HepG2 (cell line): ENCODE results near the gene PTPRN. TPM values are rescaled to one million over a fixed set of nuclear protein-coding genes. Genes with fewer than 3 reads are reported as not detected.
A peak's percentile ranks its signal among the peaks of the same experiment; 100 is the strongest.

Source experiments
- ATAC-seq: fragments of 200-7000 bp; cut with Tn5 transposase; 3 replicates; pipeline ENCODE4 v1.9.1; 2020; ENCODE audit warnings: mild to moderate bottlenecking, moderate library complexity
- BruUV-seq: library from RNA; stranded (reverse); fragments of 400-500 nt; replicated peaks from 2 replicates; lab custom pipeline; 2021; lab: Mats Ljungman, UMichigan
- CTCF ChIA-PET: fragments of 300-600 bp; formaldehyde crosslinking; extraction: SDS; loops from one replicate; lab custom pipeline; 2021; ENCODE audit warnings: low total read pairs, inconsistent platforms, low intra/inter-chr PET ratio; lab: Yijun Ruan, JAX
- POLR2A ChIA-PET: fragments of 350-600 bp; sonication (Branson Sonifier 250); formaldehyde crosslinking; loops from one replicate; lab custom pipeline; 2020; ENCODE audit warnings: antibody characterized with exemption, inconsistent platforms; lab: Yijun Ruan, JAX
- DNase-seq: peaks from one replicate; pipeline ENCODE4 v3.0.0-alpha.2; 2015; ENCODE audit warnings: low spot score
- FAIRE-seq: peaks from 3 replicates; lab custom pipeline; 2011; peaks lifted over from hg19 to GRCh38; lab: Jason Lieb, UNC
- H2AFZ ChIP-seq: one replicate; pipeline ENCODE4 v1.6.1; 2011; ENCODE audit warnings: low read length, inconsistent platforms
- H3K27ac ChIP-seq: fragments of 300-600 bp; 3 replicates; pipeline ENCODE4 v1.8.0; 2011; ENCODE audit warnings: mixed run types, mild to moderate bottlenecking, mixed read lengths, low read length, inconsistent platforms; ENCODE audit not compliant: insufficient read depth; ENCODE audit errors: extremely low read length
- H3K27me3 ChIP-seq, 2 experiments: fragments of 200-600 bp in 1 of 2; 2 replicates in 1 of 2; 3 replicates in 1 of 2; pipeline versions ENCODE4 v1.6.0 to v1.8.0; 2011; ENCODE audit warnings: low read length in 2 of 2, mild to moderate bottlenecking in 2 of 2, moderate library complexity in 2 of 2, inconsistent platforms in 1 of 2; ENCODE audit not compliant: insufficient read depth in 2 of 2, control insufficient read depth in 1 of 2
- H3K36me3 ChIP-seq, 2 experiments: fragments of 200-600 bp in 1 of 2; replicated peaks in 1 of 2; 2 replicates in 1 of 2; 3 replicates in 1 of 2; pipeline versions ENCODE4 v1.5.1 to v1.8.0; 2011; ENCODE audit warnings: low read length in 2 of 2, inconsistent platforms in 1 of 2; ENCODE audit not compliant: insufficient read depth in 2 of 2, control insufficient read depth in 1 of 2
- H3K4me1 ChIP-seq: 2 replicates; pipeline ENCODE4 v1.5.1; 2012; ENCODE audit warnings: low read length, inconsistent platforms; ENCODE audit not compliant: insufficient read depth
- H3K4me2 ChIP-seq: 2 replicates; pipeline ENCODE4 v1.6.0; 2011; ENCODE audit warnings: low read depth, low read length, inconsistent platforms
- H3K4me3 ChIP-seq, 3 experiments: fragments of 200-600 bp in 1 of 3; sonication (generic), shearing (Covaris generic) in 1 of 3; replicated peaks in 1 of 3; 2 replicates each; pipeline ENCODE4 v1.5.1; 2011 to 2016; ENCODE audit warnings: low read length in 3 of 3, inconsistent platforms in 2 of 3, low read depth in 2 of 3, mild to moderate bottlenecking in 2 of 3, control low read depth in 1 of 3, mixed read lengths in 1 of 3; ENCODE audit not compliant: insufficient read depth in 1 of 3
- H3K79me2 ChIP-seq: one replicate; pipeline ENCODE4 v1.6.1; 2011; ENCODE audit warnings: low read length, inconsistent platforms; ENCODE audit not compliant: insufficient read depth
- H3K9ac ChIP-seq: 2 replicates; pipeline ENCODE4 v1.6.0; 2011; ENCODE audit warnings: mild to moderate bottlenecking, low read depth, low read length, inconsistent platforms; ENCODE audit not compliant: insufficient read depth
- H3K9me3 ChIP-seq: 2 replicates; pipeline ENCODE4 v1.5.1; 2012; ENCODE audit warnings: mild to moderate bottlenecking, low read length
- H4K20me1 ChIP-seq: 2 replicates; pipeline ENCODE4 v1.6.0; 2011; ENCODE audit warnings: inconsistent platforms, mild to moderate bottlenecking, low read length, moderate library complexity; ENCODE audit not compliant: insufficient read depth
- ATF5 ChIP-seq: sonication (generic); formaldehyde crosslinking; IDR thresholded peaks from 2 replicates; pipeline ENCODE4 v1.4.0; 2020; ENCODE audit warnings: mild to moderate bottlenecking, low read depth, missing genetic modification reagents
- EP300 ChIP-seq, 3 experiments: sonication (generic) in 1 of 3; formaldehyde crosslinking in 1 of 3; IDR thresholded peaks; 2 replicates each; pipeline versions ENCODE4 v1.5.1 to v1.6.1; 2011 to 2020; ENCODE audit warnings: low read depth in 2 of 3, low read length in 2 of 3, borderline replicate concordance in 1 of 3, improper control_type of control experiment in 1 of 3, mild to moderate bottlenecking in 1 of 3, missing genetic modification reagents in 1 of 3, moderate library complexity in 1 of 3
- GATA4 ChIP-seq: sonication (generic); IDR thresholded peaks from 2 replicates; pipeline ENCODE4 v1.6.1; 2016; ENCODE audit warnings: antibody characterized with exemption, low read depth, borderline replicate concordance
- KAT7 ChIP-seq: IDR thresholded peaks from 2 replicates; pipeline ENCODE4 v1.6.1; 2018; ENCODE audit warnings: borderline replicate concordance, missing compliant biosample characterization
- KDM5A ChIP-seq: fragments of 200-600 bp; sonication (generic); IDR thresholded peaks from 2 replicates; pipeline ENCODE4 v1.7.0; 2018; ENCODE audit warnings: antibody characterized with exemption, mild to moderate bottlenecking, low read length, borderline replicate concordance
- SMARCE1 ChIP-seq: fragments of 450-650 bp; IDR thresholded peaks from 2 replicates; pipeline ENCODE4 v1.6.1; 2017; ENCODE audit warnings: borderline replicate concordance
- SMC3 ChIP-seq: IDR thresholded peaks from 2 replicates; pipeline ENCODE4 v1.6.1; 2011; ENCODE audit warnings: low read length, improper control_type of control experiment
- ZNF101 ChIP-seq: sonication (generic); formaldehyde crosslinking; IDR thresholded peaks from 2 replicates; pipeline ENCODE4 v1.4.0; 2020; ENCODE audit warnings: mild to moderate bottlenecking, low read depth, missing genetic modification reagents, borderline replicate concordance
- ZNF235 ChIP-seq: sonication (generic); formaldehyde crosslinking; IDR thresholded peaks from 2 replicates; pipeline ENCODE4 v1.8.1; 2023; ENCODE audit warnings: mild to moderate bottlenecking, missing genetic modification reagents, borderline replicate concordance
- ZNF251 ChIP-seq: sonication (generic); formaldehyde crosslinking; IDR thresholded peaks from 2 replicates; pipeline ENCODE4 v1.9.0; 2021; ENCODE audit warnings: mild to moderate bottlenecking, missing genetic modification reagents
- ZNF556 ChIP-seq: sonication (generic); formaldehyde crosslinking; IDR thresholded peaks from 2 replicates; pipeline ENCODE4 v1.4.0; 2020; ENCODE audit warnings: mild to moderate bottlenecking, missing genetic modification reagents, borderline replicate concordance
- ZNF564 ChIP-seq: sonication (generic); formaldehyde crosslinking; IDR thresholded peaks from 2 replicates; pipeline ENCODE4 v1.8.1; 2023; ENCODE audit warnings: mild to moderate bottlenecking, missing genetic modification reagents
- ZNF720 ChIP-seq: sonication (generic); formaldehyde crosslinking; IDR thresholded peaks from 2 replicates; pipeline ENCODE4 v1.4.0; 2020; ENCODE audit warnings: missing genetic modification reagents
- ZNF724P ChIP-seq: sonication (generic); formaldehyde crosslinking; IDR thresholded peaks from 2 replicates; pipeline ENCODE4 v1.8.0; 2022; ENCODE audit warnings: missing genetic modification reagents, borderline replicate concordance
- ZSCAN9 ChIP-seq: IDR thresholded peaks from 2 replicates; pipeline ENCODE4 v1.6.1; 2016; ENCODE audit warnings: borderline replicate concordance
- WGBS: methylation state at CpG from one replicate; pipeline ENCODE4 v1.1.6; 2017; ENCODE audit warnings: low lambda C conversion rate; 5-methylcytosine and 5-hydroxymethylcytosine counted together
- in situ Hi-C: cut with HindIII; loops from 2 replicates; pipeline ENCODE4 v1.10.0; 2017; ENCODE audit warnings: low pct_unique_long_range_greater_than_20kb; ENCODE audit not compliant: extremely low pct_ligation_motif_present
- intact Hi-C: fragments of 100-400 bp; cut with micrococcal nuclease; formaldehyde crosslinking; loops from one replicate; pipeline ENCODE4 v1.10.0; 2022; ENCODE audit not compliant: unreplicated experiment
- polyA plus RNA-seq, 8 experiments: library from polyadenylated mRNA; depleted of rRNA in 3 of 8; stranded (reverse) in 7 of 8; unstranded in 1 of 8; fragments of >200 nt; fragmentation: Illumina TruSeq in 4 of 8; extraction: Trizol in 4 of 8; gene quantifications; 2 replicates each; pipeline versions ENCODE4 v1.2.1 to v1.2.3, GENCODE V29; 2011 to 2016; ENCODE audit warnings: low read depth in 4 of 8, missing spikeins in 1 of 8, mixed read lengths in 1 of 8; ENCODE audit not compliant: insufficient read depth in 1 of 8
- total RNA-seq, 5 experiments: library from RNA; depleted of rRNA; stranded (reverse); fragments of >200 nt; fragmentation: Illumina TruSeq; extraction: Trizol; gene quantifications; 2 replicates each; pipeline ENCODE4 v1.2.3, GENCODE V29; 2016; ENCODE audit warnings: low read depth in 1 of 5
- TF ChIP-seq, protein P1 (sequence below): sonication (generic); formaldehyde crosslinking; IDR thresholded peaks from 2 replicates; pipeline ENCODE4 v1.5.0; 2020; ENCODE audit warnings: missing genetic modification reagents, mild to moderate bottlenecking, borderline replicate concordance
- TF ChIP-seq, protein P2 (sequence below): sonication (generic); formaldehyde crosslinking; conservative IDR thresholded peaks from 2 replicates; pipeline ENCODE4 v1.4.0; 2020; ENCODE audit warnings: missing genetic modification reagents

PTPRN gene
- total and polyA plus RNA-seq, 2 of the 13 experiments (the other 11 are each of a cell fraction or from before 2014, with no cell fraction given) = 0.26 TPM; not detected in 1

DNA sequence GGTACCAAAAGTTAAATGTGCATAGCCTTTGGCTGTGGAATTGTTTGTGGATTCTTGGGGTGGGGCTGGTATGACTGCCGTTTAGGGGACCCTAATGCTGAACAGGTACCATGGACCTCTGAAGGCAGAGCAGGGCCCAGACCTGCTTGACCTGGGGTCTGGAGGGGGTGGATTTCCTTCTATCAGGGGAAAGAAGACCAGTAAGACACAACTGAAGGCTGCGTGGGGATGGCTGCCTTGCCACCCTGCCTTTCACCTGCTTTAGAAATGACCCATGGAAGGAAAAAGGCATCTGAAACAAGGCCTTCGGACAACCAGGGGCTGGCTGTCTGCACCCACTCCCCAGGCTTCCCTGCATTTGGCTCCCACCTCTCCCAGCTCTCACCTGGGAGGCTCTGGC, 41.0 kb upstream of the PTPRN start:
- intact Hi-C loops = no loop called here
- 9% methylated on average over 3 of the region's 3 CpGs for WGBS

GRCh38 chr2:219344751-219345430, 35.7 kb upstream of the PTPRN start:
- Histone ChIP-seq H3K27ac (no peak overlapping the region), H3K4me3 (no peak overlapping the region), H4K20me1 (no peaks in the 10 kb centered on the region), H3K27me3 (peaks cover 0 to 27% of the 10 kb centered on the region in 2 experiments; a peak in 3 of 5 replicates), H3K4me1 (no peaks in the 10 kb centered on the region), H3K9me3 (no peaks in the 10 kb centered on the region), H3K4me2 (no peak overlapping the region), H2AFZ (no peak overlapping the region), H3K79me2 (no peaks in the 10 kb centered on the region), H3K36me3 (no peaks in the 10 kb centered on the region), H3K9ac (no peak overlapping the region)
- no TSS peak for BruUV-seq
- WGBS = 30% methylated on average over 6 of the region's 6 CpGs
- intact Hi-C loops = no loop called here
- no peak for FAIRE-seq
- POLR2A ChIA-PET = interaction anchor here (1.0 kb wide), 1 partner anchor 43 kb away, joined by 4 read pairs; the partner anchor contains the start of gene DNPEP
- DNase-seq = no peak
- in situ Hi-C loops = no loop called here
- CTCF ChIA-PET = no interaction called here
- ATAC-seq = no peak
- TF ChIP-seq EP300 (IDR thresholded peaks at IDR 0.05; ENCODE audit: low read depth in 2 of 2, low read length in 2 of 2) (0 out of 4 replicates have a peak, but pooled peaks of 1 of the 2 experiments have one; percentile 17), EP300 (CRISPR knock-in tag; IDR thresholded peaks at IDR 0.05; ENCODE audit: borderline replicate concordance) (no peak), ZNF251 (no peak), KAT7 (CRISPR knock-in tag) (no peak), ZNF720 (no peak), ZNF101 (no peak), ZNF564 (CRISPR knock-in tag) (no peak), GATA4 (no peak)
- TF ChIP-seq, protein P1, sequence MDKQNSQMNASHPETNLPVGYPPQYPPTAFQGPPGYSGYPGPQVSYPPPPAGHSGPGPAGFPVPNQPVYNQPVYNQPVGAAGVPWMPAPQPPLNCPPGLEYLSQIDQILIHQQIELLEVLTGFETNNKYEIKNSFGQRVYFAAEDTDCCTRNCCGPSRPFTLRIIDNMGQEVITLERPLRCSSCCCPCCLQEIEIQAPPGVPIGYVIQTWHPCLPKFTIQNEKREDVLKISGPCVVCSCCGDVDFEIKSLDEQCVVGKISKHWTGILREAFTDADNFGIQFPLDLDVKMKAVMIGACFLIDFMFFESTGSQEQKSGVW = no peak
- TF ChIP-seq, protein P2, sequence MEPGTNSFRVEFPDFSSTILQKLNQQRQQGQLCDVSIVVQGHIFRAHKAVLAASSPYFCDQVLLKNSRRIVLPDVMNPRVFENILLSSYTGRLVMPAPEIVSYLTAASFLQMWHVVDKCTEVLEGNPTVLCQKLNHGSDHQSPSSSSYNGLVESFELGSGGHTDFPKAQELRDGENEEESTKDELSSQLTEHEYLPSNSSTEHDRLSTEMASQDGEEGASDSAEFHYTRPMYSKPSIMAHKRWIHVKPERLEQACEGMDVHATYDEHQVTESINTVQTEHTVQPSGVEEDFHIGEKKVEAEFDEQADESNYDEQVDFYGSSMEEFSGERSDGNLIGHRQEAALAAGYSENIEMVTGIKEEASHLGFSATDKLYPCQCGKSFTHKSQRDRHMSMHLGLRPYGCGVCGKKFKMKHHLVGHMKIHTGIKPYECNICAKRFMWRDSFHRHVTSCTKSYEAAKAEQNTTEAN (CRISPR knock-in tag) = no peak

More for the DNA sequence above, 41.0 kb upstream of the PTPRN start:
- Histone ChIP-seq H3K9me3 (no peaks in the 10 kb centered on the region), H4K20me1 (no peaks in the 10 kb centered on the region), H3K36me3 (no peaks in the 10 kb centered on the region), H3K79me2 (no peaks in the 10 kb centered on the region), H3K4me1 (no peaks in the 10 kb centered on the region), H3K4me3 (no peak overlapping the region), H3K27ac (no peak overlapping the region), H3K27me3 (peaks cover 0 to 58% of the 10 kb centered on the region in 2 experiments; a peak in 3 of 5 replicates), H3K4me2 (no peak overlapping the region), H3K9ac (no peak overlapping the region), H2AFZ (no peak overlapping the region)
- TF ChIP-seq ZNF556 (CRISPR knock-in tag) (no peak), ZNF235 (CRISPR knock-in tag) (no peak), ZNF724P (CRISPR knock-in tag) (no peak), ATF5 (CRISPR knock-in tag) (no peak), SMARCE1 (no peak), ZSCAN9 (no peak), SMC3 (no peak), KDM5A (no peak)
- ChIA-PET CTCF (no interaction called here), POLR2A (no interaction called here)
- BruUV-seq = no TSS peak
- FAIRE-seq = no peak
- ATAC-seq = no peak
- in situ Hi-C loops = no loop called here
- DNase-seq = no peak
